IgD-negative memory B cell (primary cell): ENCODE measurements around the gene CLMP. TPM values are rescaled to one million over a fixed set of nuclear protein-coding genes. Genes with fewer than 3 reads are reported as not detected.

Experiments used
- H3K27ac Mint-ChIP-seq, 3 donors: one replicate each; pipeline ENCODE4 v1.8.0; 2020 to 2022; ENCODE audit warnings: mild to moderate bottlenecking in 3 of 3, mixed read lengths in 3 of 3, moderate library complexity in 1 of 3
- H3K27me3 Mint-ChIP-seq: one replicate; pipeline ENCODE4 v1.8.0; 2021; ENCODE audit warnings: mixed read lengths
- H3K36me3 Mint-ChIP-seq: one replicate; pipeline ENCODE4 v1.8.0; 2020; ENCODE audit warnings: mild to moderate bottlenecking, mixed read lengths
- H3K4me1 Mint-ChIP-seq, 3 donors: one replicate each; pipeline ENCODE4 v1.8.0; 2020 to 2022; ENCODE audit warnings: mixed read lengths in 3 of 3, mild to moderate bottlenecking in 1 of 3
- H3K4me3 Mint-ChIP-seq, 4 donors: one replicate each; pipeline ENCODE4 v1.8.0; 2020 to 2022; ENCODE audit warnings: mild to moderate bottlenecking in 4 of 4, mixed read lengths in 4 of 4, moderate library complexity in 3 of 4
- H3K9me3 Mint-ChIP-seq, 3 donors: one replicate each; pipeline ENCODE4 v1.8.0; 2020 to 2021; ENCODE audit warnings: mixed read lengths in 3 of 3, mild to moderate bottlenecking in 1 of 3
- polyA plus RNA-seq: library from polyadenylated mRNA; unstranded; fragments of 300-500 nt; fragmentation: Illumina TruSeq; gene quantifications from one replicate; pipeline ENCODE4 v1.2.3, GENCODE V29; 2021

Gene CLMP, protein sequence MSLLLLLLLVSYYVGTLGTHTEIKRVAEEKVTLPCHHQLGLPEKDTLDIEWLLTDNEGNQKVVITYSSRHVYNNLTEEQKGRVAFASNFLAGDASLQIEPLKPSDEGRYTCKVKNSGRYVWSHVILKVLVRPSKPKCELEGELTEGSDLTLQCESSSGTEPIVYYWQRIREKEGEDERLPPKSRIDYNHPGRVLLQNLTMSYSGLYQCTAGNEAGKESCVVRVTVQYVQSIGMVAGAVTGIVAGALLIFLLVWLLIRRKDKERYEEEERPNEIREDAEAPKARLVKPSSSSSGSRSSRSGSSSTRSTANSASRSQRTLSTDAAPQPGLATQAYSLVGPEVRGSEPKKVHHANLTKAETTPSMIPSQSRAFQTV
- polyA plus RNA-seq, result 0.31 TPM

DNA sequence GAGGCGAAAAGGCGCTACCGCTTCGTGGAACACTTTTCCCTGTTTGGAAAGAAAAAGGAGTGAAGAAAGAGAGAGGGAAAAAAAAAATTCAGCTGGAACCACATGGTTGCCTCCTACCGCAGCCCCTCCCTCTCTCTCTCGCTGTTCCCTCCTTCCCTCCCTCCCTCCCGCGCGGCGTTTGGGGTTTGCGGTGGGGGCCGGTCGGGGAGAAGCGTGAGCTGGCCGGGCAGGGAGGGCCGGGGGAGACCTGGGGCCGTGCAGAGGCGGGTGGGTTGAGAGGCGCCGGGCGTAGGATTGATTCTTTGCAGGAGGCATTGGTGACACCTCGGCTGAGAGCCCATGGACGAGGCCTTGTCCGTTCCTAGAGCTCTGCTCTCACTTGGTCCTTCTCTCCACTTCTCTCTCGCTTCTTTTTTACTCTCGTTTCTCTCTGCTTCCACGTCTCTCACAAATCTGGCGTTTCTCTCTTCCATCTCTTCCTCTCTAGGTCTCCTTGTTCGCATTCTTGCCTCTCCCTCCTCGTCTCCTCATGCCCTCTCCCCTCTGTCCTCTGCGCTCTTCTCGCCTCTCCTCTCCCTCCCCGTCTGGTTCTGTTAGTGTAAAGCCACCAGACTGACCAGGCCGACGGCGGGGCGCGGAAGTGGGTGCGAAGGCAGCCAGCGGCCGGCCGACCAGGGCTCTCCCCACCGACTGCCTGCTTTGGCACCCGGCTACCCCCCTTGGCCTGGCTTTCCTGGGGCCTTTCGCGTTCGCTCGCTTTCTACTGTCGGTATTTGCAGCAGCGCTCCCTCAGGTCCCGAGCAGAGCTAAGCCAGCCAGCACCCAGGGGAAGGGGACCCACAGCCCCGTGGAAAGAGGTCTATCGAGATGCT is at the start of gene CLMP:
Gene CLMP (minus strand): TSS at position 61 of the 872 bp plus-strand sequence. CDS start 308 bp downstream, outside the sequence.
- H3K27ac Mint-ChIP-seq, result peak within 1 kb of the TSS in 1 of 3 donors; percentile 7
- H3K4me3 Mint-ChIP-seq, result peak within 1 kb of the TSS in 3 of 4 donors; percentile 64 to 79 (median 76)
- peaks cover 2% of the 10 kb centered on the region for H3K36me3 Mint-ChIP-seq
- H3K4me1 Mint-ChIP-seq, result peaks cover 0 to 5% (median 3%) of the 10 kb centered on the region in 3 donors
- H3K27me3 Mint-ChIP-seq, result peaks cover 38% of the 10 kb centered on the region
- no peaks in the 10 kb centered on the region for H3K9me3 Mint-ChIP-seq

DNA sequence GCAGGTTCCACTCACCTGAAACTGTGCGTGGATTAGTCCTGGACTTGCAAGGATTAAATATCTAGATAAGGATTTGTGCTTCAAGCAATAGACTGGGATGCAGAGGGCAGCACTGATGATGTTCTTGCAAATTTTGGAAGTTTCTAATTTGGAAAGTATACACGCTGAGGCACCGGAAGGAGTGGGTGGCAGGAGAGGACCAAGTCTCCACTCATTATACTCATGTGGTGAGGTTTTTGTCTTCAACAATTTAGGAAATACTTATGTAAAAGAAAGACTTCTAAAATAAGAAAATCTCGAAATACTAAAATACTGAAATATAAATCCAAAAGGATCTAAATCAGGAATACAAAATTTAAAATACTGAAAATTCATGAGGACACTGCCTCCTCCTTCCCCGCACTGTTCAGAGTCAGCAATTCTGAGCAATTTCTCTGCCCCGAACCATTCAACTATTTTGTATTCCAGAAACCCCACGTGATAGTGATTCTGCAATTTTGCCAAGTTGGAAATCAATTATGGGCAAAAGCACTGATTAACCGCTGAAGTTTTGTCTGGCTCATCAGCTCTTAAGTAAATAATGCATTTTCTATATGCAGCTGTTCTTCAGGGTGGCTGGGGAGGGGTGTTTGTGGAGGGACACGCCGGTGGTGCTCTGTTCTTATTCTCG is 47.0 kb upstream of the CLMP start:
- H3K27me3 Mint-ChIP-seq, result peaks cover 11% of the 10 kb centered on the region
- no peak overlapping the region for H3K4me3 Mint-ChIP-seq
- H3K4me1 Mint-ChIP-seq, result peaks cover 0 to 2% (median 1%) of the 10 kb centered on the region in 3 donors
- no peaks in the 10 kb centered on the region for H3K9me3 Mint-ChIP-seq
- H3K36me3 Mint-ChIP-seq, result no peaks in the 10 kb centered on the region
- no peak overlapping the region for H3K27ac Mint-ChIP-seq

DNA sequence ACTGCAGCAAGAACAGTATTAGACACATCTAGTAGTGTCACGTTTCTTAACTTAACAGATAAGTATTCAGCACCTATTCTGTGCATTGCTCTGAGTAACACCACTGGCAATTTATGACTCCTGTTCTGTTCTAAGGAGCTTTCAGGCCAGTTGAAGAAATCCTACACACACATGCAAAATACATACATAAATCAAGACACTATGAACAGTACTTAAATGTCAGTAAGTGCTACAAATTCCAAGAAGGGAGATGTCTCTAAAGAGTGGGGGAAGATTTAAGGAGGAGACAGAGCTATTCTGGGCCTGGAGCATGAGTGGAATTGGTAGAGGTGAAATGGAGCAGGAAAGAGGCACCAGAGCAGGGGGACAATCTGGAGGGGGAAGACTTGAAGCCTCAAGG is 46.2 kb upstream of the CLMP start:
- no peaks in the 10 kb centered on the region for H3K9me3 Mint-ChIP-seq
- H3K4me1 Mint-ChIP-seq, result no peaks in the 10 kb centered on the region
- H3K4me3 Mint-ChIP-seq, result no peak overlapping the region
- H3K27ac Mint-ChIP-seq, result no peak overlapping the region
- peaks cover 8% of the 10 kb centered on the region for H3K27me3 Mint-ChIP-seq
- no peaks in the 10 kb centered on the region for H3K36me3 Mint-ChIP-seq

DNA sequence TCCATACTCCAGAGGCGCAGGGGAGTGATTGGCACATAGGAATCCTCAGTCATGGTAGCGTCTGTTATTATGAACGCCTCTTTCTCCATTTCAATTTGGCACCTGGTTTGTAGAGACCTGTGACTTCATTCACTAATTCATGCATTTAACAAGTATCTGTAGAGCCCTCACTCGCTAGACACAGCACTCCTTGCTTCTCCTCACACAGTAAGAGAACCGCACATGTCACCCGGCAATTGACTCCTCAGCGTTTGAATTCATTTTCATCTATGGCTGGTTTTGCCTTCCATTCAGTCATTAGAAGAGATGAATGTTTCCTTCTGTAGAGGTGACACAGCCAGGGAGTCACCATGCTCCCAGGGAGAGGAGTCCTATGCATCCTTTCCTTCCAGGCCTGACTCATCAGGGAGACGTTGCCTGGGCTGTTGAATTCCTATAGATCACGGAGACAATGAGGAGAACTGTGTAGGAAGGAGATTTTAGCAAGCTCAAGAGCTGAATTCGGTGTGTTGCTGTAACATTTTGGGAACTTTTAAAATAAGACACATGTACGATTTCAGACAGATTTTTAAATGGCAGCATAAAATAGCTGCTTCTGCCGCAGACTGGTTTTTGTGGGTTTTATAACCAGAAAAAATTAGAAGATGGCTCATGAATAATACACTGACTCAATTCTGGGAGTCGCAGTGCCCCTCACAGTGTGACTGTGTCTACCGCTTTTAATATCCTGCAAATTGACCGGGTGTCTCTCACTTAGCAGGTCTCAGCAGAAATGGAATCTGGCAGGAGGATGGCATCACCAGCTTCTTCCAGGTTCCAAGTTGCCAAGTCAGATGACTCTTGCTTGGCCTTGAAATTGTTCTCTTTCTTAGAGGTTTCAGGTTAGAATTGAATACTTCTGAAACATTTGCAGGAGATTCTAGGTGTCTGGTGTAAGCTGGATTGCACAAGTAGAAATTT is 44.4 kb upstream of the CLMP start:
- no peaks in the 10 kb centered on the region for H3K4me1 Mint-ChIP-seq
- H3K36me3 Mint-ChIP-seq, result no peaks in the 10 kb centered on the region
- no peaks in the 10 kb centered on the region for H3K9me3 Mint-ChIP-seq
- H3K27ac Mint-ChIP-seq, result no peak overlapping the region
- peaks cover 6% of the 10 kb centered on the region for H3K27me3 Mint-ChIP-seq
- H3K4me3 Mint-ChIP-seq, result no peak overlapping the region

DNA sequence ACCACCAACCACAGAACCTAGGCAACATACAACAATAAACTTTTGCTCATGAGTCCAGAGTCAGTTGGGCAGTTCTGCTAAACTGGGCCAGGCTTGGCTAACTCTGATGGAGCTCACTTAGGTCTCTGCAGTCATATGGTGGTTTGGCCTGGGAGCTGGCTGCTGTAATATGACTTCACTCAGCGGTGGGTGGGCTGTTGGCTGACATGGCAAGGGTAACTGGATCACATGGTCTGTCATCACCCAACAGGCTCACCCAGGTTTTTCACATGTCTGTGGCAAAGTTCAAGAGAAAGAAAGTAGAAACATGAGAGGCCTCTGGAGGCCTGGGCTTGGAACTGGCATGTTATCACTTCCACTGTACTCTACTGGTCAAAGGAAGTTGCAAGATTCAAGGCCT is 43.2 kb upstream of the CLMP start:
- no peak overlapping the region for H3K4me3 Mint-ChIP-seq
- no peaks in the 10 kb centered on the region for H3K36me3 Mint-ChIP-seq
- H3K4me1 Mint-ChIP-seq, result peaks cover 4 to 7% (median 6%) of the 10 kb centered on the region in 3 donors
- H3K27ac Mint-ChIP-seq, result no peak overlapping the region
- H3K27me3 Mint-ChIP-seq, result peaks cover 2% of the 10 kb centered on the region
- no peaks in the 10 kb centered on the region for H3K9me3 Mint-ChIP-seq

DNA sequence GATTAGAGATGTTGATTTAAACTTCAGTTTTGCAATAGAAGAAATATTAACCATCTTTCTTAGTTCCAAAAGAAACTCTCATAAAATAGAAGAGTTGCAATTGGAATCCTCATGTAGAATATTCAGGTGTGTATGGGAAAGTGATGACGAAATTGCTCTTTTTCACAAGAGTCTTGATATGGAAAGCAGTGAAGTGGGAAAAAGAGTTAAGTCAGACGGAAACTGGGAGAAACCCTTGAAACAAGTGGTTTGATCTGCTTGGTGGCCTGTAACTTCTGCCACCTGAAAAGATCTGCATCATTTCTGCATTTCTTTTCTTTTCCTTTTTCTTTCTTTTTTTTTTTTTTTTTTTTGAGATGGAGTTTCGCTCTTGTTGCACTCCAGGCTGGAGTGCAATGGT is 41.8 kb upstream of the CLMP start:
- Mint-ChIP-seq H3K4me1 (peaks cover 6 to 10% (median 7%) of the 10 kb centered on the region in 3 donors), H3K4me3 (no peak overlapping the region), H3K9me3 (no peaks in the 10 kb centered on the region), H3K36me3 (no peaks in the 10 kb centered on the region), H3K27me3 (no peaks in the 10 kb centered on the region), H3K27ac (no peak overlapping the region)

DNA sequence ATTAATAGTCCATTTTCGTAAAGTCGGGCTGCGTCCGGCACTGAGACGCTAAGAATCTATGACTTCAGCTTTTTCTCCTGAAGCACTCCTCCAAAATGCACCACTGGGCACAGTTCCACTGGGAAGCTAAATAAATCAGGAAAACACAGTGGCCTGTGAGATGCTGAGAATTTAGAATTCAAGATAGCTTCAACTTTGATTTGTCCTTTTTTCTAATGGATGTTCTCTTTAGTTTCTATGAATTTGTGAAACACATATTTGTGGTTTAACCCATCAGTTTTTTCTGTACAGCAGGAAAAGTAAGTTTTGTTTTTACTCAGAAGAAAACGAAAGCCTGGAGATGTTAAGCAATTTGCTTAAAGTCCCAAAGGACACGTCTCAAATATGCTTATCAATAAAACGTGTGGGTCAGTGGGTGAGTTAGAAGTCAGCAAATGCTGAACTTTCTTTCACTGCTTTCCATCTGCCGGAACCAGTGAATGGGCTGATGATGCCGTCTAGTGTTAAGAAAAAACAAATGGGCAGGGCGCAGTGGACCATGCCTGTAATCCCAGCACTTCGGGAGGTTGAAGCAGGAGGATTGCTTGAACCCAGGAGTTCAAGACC is 40.7 kb upstream of the CLMP start:
- Mint-ChIP-seq H3K4me1 (peaks cover 6 to 10% (median 9%) of the 10 kb centered on the region in 3 donors), H3K27ac (no peak overlapping the region), H3K9me3 (no peaks in the 10 kb centered on the region), H3K36me3 (no peaks in the 10 kb centered on the region), H3K4me3 (no peak overlapping the region), H3K27me3 (no peaks in the 10 kb centered on the region)

DNA sequence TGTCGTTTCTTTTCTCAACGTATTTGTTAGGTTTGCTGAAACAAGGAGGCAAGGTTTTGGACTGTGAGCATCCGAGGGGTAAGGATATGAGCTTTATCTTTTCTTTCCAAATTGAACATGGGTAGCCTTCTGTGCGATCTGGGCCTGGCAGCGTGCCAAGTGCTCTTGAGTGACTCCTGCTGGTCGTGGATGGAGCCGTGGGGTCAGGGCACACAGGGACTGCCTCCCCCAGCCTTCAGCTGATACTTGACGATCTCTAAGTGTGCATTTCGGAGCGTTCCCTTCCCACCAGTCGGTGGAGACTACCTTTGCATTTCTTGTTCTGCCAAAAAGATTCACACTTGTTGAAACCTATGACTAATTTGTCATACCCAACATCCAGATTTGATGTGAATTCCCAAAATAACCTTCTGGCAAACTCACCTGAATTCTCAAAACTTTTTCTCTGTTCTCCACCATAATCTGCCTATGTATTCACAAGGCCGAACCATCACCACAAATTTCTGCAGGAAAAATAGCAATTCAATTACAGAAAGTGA is 40.1 kb upstream of the CLMP start:
- H3K4me1 Mint-ChIP-seq, result peaks cover 6 to 10% (median 9%) of the 10 kb centered on the region in 3 donors
- H3K27me3 Mint-ChIP-seq, result peaks cover 3% of the 10 kb centered on the region
- H3K27ac Mint-ChIP-seq, result no peak overlapping the region
- H3K9me3 Mint-ChIP-seq, result peaks cover 0 to 2% (median 0%) of the 10 kb centered on the region in 3 donors
- H3K4me3 Mint-ChIP-seq, result no peak overlapping the region
- no peaks in the 10 kb centered on the region for H3K36me3 Mint-ChIP-seq

DNA sequence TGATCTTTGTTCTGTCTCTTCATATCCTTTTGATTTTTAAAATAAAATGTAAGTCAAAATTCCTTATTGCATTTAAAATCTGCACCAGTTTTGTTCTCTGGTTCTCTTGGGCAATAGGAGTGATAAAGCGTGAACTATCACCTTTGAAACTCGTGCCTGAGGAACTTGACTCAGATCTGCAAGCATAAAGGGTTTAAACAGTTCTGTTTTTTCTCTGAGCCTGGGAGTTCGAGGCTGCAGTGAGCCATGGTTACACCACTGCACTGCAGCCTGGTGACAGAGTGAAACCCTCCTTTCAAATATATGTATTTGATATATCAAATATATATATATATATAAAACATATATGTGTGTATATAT is 38.9 kb upstream of the CLMP start:
- Mint-ChIP-seq H3K4me3 (no peak overlapping the region), H3K36me3 (no peaks in the 10 kb centered on the region), H3K27ac (no peak overlapping the region), H3K9me3 (peaks cover 0 to 2% (median 0%) of the 10 kb centered on the region in 3 donors), H3K4me1 (peaks cover 6 to 10% (median 9%) of the 10 kb centered on the region in 3 donors), H3K27me3 (peaks cover 7% of the 10 kb centered on the region)

DNA sequence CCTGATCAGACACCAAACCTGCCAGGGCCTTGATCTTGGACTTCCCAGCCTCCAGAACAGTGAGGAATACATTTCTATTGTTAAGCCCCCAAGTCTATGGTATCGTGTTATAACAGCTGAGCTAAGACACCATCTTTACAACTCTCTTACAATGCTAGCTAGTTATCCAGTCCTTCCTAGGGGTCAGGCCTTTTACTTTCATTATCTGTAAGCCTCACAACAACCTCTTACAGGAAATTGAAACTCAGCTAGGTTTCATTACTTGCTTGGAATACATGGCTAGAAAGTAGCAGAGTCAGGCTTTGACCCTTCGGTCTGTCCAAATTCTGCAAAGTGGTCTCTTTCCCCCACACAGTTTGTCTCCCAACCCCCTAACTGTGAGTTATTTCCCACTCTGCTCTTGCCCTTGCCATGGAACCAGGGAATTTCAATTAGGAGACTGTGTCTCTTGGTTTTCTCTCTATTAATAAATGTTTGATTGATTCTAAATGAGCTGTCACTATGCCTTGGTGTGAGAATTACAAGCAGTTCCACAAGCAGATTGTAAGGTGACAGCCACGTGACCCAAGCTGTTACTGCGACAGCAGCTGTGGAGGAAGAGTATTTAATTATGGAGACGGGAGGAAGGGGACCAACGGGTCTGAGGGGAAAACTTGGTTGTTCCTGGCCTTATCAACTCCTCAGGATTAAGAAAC is 38.4 kb upstream of the CLMP start:
- Mint-ChIP-seq H3K4me1 (peaks cover 6 to 10% (median 9%) of the 10 kb centered on the region in 3 donors), H3K9me3 (peaks cover 0 to 2% (median 0%) of the 10 kb centered on the region in 3 donors), H3K36me3 (no peaks in the 10 kb centered on the region), H3K4me3 (no peak overlapping the region), H3K27ac (no peak overlapping the region), H3K27me3 (peaks cover 8% of the 10 kb centered on the region)

DNA sequence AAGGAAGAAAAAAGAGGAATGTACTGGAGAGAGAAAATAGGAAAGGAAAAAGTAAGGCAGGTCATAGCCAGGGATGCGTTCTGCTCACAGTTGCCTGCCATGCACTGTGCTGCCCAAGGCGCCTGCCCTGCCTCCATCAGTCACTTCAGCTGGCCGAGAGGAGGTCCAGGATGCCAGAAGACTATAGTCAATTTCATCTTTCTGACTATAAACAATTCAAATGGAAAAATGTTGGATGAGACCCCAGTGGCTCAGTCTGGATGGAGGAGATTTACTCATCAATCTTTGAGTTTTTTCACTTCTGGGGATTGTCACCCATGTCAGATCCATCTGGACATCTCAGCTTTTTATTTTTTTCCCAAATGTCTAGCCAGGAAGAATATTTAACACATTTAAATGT is 36.7 kb upstream of the CLMP start:
- no peak overlapping the region for H3K4me3 Mint-ChIP-seq
- peaks cover 12% of the 10 kb centered on the region for H3K27me3 Mint-ChIP-seq
- no peak overlapping the region for H3K27ac Mint-ChIP-seq

DNA sequence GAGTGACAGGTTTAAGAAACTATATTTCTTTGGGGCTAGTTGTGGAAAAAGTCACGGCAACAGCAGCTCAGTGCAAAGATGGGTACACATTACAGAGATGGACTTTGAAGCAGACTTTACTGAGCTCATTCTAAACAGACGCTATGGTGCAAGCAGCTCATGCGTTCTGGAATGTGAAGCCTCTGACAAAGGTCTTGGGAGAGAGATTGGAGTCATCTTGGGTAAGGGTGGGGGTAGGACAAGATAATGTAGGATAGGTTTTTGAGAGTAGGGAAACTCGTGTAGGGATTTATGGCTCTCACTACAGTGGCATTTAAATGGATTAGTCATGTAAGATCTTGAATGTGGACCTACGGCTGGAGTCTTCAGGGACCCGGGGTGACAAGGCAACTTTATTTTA is 36.2 kb upstream of the CLMP start:
- H3K36me3 Mint-ChIP-seq, result no peaks in the 10 kb centered on the region
- H3K4me1 Mint-ChIP-seq, result peaks cover 6 to 10% (median 9%) of the 10 kb centered on the region in 3 donors
- no peak overlapping the region for H3K4me3 Mint-ChIP-seq
- no peak overlapping the region for H3K27ac Mint-ChIP-seq
- H3K27me3 Mint-ChIP-seq, result peaks cover 12% of the 10 kb centered on the region
- peaks cover 0 to 2% (median 0%) of the 10 kb centered on the region in 3 donors for H3K9me3 Mint-ChIP-seq

More for the DNA sequence above, 36.7 kb upstream of the CLMP start:
- H3K4me1 Mint-ChIP-seq, result peaks cover 6 to 10% (median 9%) of the 10 kb centered on the region in 3 donors
- H3K36me3 Mint-ChIP-seq, result no peaks in the 10 kb centered on the region
- peaks cover 0 to 2% (median 0%) of the 10 kb centered on the region in 3 donors for H3K9me3 Mint-ChIP-seq

DNA sequence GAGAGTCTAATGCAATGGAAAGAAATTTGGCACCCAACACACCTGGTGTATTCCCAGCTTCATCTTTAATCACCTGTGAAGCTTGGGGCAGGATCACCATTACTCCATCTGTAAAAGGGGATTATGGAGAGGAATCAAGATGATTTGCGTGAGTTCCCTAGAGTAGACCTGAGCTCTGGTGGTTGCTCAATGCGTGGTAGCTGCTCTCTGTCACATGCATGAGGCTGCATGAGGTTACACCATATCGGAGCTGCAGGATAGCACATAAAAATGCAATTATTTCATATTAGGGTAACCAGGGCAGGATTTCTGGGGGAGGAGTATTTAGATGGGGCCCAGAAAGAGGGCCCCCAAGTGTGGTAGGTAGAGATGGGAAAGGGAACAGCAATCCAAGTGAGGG is 35.3 kb upstream of the CLMP start:
- peaks cover 14% of the 10 kb centered on the region for H3K27me3 Mint-ChIP-seq
- H3K27ac Mint-ChIP-seq, result peak overlapping the region in 1 of 3 donors; percentile 89
- H3K9me3 Mint-ChIP-seq, result peaks cover 0 to 2% (median 0%) of the 10 kb centered on the region in 3 donors
- H3K36me3 Mint-ChIP-seq, result no peaks in the 10 kb centered on the region
- H3K4me1 Mint-ChIP-seq, result peaks cover 6 to 10% (median 9%) of the 10 kb centered on the region in 3 donors
- H3K4me3 Mint-ChIP-seq, result no peak overlapping the region
